ENCODE data around the gene PCBP2.

The PCBP2 gene

DNA sequence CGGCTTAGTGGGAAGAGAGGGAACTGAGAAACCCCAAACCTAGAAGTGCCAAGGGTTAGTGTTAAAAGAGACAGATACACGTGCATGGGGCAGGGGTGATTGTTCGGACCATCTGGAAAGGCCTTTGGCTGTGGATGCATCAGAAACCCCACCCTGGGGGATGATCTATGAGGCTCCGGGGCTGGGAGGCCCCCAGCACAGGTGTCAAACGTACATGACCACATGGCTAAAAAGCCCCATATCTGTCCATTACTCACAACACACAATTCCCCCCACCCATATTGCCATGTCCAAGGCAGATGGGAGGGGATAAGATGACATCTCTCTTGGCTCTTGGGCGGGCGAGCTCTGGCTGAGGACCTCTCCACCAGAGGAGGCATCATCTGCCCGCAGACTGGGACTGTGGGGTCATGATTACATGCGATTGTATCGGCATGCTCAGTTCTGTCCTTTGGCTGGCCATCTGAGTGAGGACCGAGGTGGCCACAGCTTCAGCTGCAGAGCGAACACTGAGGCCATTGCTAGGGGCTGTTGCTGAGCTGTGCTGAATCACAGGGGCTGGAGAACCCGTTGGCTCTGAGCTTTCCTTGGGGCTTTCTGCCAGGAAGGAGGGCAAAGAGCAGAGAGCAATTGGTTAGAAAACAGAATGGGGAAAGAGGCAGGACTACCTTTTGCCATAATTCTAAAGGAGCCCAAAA is 65.0 kb downstream of the PCBP2 start:
- no peaks in the 10 kb centered on the region for H3K27me3 Mint-ChIP-seq
- no peak overlapping the region for H3K27ac Mint-ChIP-seq
- no peak overlapping the region for H3K4me3 Mint-ChIP-seq
- H3K4me1 Mint-ChIP-seq = peaks cover 10% of the 10 kb centered on the region
- no peaks in the 10 kb centered on the region for H3K9me3 Mint-ChIP-seq
- peaks cover 57% of the 10 kb centered on the region for H3K36me3 Mint-ChIP-seq
- ATAC-seq = no peak

GRCh38 chr12:53518381-53518780 is 66.5 kb downstream of the PCBP2 start:
- Mint-ChIP-seq H3K27me3 (no peaks in the 10 kb centered on the region), H3K27ac (no peak overlapping the region), H3K36me3 (peaks cover 63% of the 10 kb centered on the region), H3K4me1 (peaks cover 10% of the 10 kb centered on the region), H3K4me3 (no peak overlapping the region), H3K9me3 (no peaks in the 10 kb centered on the region)
- no peak for ATAC-seq

DNA sequence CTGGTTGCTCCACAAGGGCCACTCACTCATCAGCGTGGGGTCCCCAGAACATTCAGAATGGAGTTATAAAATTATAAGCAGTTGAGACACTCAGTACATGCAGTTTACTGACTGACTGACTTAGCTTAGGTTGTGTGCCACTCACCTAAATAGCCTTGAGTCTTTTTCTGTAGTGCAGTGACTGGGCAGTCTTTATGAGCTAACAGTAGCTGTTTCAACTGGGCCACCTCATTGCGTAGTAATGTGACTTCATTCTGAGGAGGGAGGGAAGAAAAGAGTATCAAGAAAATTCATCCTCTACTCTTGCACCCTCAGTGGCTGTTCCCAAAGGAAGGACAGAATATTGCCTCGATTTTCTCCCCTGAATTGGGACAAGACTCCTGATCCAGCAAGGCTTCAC is 71.2 kb downstream of the PCBP2 start:
- H3K4me1 Mint-ChIP-seq = peaks cover 10% of the 10 kb centered on the region
- no peak for ATAC-seq
- H3K27ac Mint-ChIP-seq = no peak overlapping the region
- no peaks in the 10 kb centered on the region for H3K9me3 Mint-ChIP-seq
- peaks cover 57% of the 10 kb centered on the region for H3K36me3 Mint-ChIP-seq
- no peaks in the 10 kb centered on the region for H3K27me3 Mint-ChIP-seq
- no peak overlapping the region for H3K4me3 Mint-ChIP-seq

- ATAC-seq = no peak
Measured at GRCh38 chr12:53524476-53524875, 72.6 kb downstream of the PCBP2 start.

DNA sequence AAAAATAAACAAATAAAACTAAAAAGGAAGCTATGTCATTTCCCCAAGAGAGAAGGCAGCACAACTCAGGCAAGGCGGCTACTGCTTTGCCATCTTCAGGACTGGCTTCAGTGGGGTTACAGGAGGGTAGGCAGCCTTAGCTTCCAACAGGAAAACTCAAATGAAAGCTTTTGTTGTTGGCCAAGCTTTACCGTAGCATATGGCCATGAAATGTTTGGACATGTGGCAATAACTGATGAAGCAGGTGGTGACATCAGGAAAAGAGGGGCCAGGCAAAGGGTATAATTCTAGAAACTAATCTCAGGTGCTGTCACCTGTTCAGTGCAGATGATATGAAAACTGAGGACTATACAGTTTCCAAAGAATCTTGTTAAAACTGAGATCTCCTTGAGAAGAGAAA is 78.2 kb downstream of the PCBP2 start:
- Mint-ChIP-seq H3K9me3 (no peaks in the 10 kb centered on the region), H3K4me1 (no peaks in the 10 kb centered on the region), H3K27ac (no peak overlapping the region), H3K36me3 (peaks cover 53% of the 10 kb centered on the region), H3K4me3 (no peak overlapping the region), H3K27me3 (no peaks in the 10 kb centered on the region)
- no peak for ATAC-seq

More at GRCh38 chr12:53524476-53524875, 72.6 kb downstream of the PCBP2 start:
- Mint-ChIP-seq H3K27ac (no peak overlapping the region), H3K36me3 (peaks cover 65% of the 10 kb centered on the region), H3K4me3 (no peak overlapping the region), H3K27me3 (no peaks in the 10 kb centered on the region), H3K9me3 (no peaks in the 10 kb centered on the region), H3K4me1 (peaks cover 10% of the 10 kb centered on the region)
